Stimulated activated CD8-positive, alpha-beta memory T cell treated with anti-CD3 and anti-CD28 coated beads, Interleukin-4, amount 100 ng/mL, for 24 hours (primary cell): Measurements from ENCODE around the gene ADGRG3.
"Not testable (repeated sequence)": the region's sequence is repeated elsewhere in the genome, so short reads cannot be mapped to it uniquely, and the experiment has no call there.

Source experiments
- DNase-seq: peaks from one replicate; pipeline ENCODE4 v3.0.0-alpha.2; 2020; ENCODE audit warnings: low read depth

Gene ADGRG3

DNA sequence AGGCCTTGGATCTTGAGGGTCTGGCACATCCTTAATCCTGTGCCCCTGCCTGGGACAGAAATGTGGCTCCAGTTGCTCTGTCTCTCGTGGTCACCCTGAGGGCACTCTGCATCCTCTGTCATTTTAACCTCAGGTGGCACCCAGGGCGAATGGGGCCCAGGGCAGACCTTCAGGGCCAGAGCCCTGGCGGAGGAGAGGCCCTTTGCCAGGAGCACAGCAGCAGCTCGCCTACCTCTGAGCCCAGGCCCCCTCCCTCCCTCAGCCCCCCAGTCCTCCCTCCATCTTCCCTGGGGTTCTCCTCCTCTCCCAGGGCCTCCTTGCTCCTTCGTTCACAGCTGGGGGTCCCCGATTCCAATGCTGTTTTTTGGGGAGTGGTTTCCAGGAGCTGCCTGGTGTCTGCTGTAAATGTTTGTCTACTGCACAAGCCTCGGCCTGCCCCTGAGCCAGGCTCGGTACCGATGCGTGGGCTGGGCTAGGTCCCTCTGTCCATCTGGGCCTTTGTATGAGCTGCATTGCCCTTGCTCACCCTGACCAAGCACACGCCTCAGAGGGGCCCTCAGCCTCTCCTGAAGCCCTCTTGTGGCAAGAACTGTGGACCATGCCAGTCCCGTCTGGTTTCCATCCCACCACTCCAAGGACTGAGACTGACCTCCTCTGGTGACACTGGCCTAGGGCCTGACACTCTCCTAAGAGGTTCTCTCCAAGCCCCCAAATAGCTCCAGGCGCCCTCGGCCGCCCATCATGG, 4.0 kb upstream of the ADGRG3 start:
- DNase-seq, result no peak

DNA sequence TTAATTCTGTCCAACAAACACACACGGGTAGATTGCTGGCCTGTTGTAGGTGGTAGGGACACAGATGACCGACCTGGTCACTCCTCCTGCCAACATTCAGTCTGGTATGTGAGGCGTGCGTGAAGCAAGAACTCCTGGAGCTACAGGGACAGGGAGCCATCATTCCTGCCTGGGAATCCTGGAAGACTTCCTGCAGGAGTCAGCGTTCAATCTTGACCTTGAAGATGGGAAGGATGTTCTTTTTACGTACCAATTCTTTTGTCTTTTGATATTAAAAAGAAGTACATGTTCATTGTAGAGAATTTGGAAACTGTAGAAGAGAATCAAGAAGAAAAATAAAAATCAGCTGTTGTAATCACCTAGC, 3.5 kb upstream of the ADGRG3 start:
- no peak for DNase-seq

- no peak for DNase-seq
Measured at GRCh38 chr16:57665541-57665940, 2.6 kb upstream of the ADGRG3 start.

DNA sequence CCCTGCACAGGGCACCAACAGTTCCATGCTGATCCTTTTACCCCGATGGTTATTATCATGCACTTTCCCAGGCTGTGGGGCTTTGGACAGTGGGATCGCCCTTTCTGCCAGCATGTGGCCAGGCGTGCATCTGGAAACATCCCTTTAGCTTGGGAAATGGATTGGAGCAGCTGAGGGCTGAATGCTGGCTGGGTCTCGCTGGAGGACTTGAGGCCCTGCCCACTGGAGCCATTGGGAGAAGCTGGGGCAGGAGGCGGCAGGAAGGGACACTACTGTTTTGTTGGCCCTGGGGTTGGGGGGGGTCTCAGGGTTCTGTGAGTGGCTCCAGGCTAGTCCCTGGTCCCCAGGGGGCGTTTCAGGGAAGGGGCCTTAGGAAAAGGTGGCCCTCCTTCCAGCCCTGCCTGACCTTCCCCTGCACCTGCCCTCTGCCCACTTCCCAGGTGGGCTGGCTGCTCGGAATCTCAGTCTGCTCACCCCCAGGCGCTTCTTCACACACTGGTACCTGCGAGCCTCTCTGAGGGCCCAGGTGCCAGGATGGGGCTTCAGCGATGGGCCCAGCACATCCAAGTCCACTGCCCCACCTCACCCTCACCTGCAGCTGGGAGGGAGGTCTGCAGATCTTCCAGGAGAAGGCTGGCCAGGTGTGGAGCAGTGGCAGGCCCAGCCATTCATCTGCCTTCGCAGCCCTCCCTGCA, 1.6 kb upstream of the ADGRG3 start:
- no peak for DNase-seq

DNA sequence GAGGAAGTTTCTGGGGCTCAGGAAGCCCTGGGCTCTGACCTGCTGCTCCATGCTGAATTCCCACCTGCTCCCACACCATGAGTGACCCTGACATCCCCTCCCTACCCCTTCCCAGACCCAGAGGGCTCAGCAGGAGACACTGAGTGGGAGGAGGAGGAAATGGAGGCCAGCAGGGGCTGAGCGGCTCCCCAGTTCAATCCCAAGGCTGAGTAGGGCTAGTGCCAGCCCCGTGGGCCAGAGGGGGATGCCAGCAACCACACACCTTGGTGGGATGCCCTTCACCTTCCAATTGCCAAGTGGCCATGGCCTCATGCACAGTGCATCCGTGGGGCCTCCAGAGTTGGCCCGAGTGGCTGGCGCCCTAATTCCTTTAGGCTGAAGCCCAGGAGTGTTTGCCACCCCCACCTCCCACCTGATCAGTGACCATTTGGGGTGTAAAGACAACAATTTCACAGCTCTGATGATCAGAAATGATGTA, 1.0 kb upstream of the ADGRG3 start:
- no peak for DNase-seq

GRCh38 chr16:57667526-57668262, 412 bp upstream of the ADGRG3 start:
- DNase-seq, result no peak

- no peak for DNase-seq
Measured at GRCh38 chr16:57668630-57669475, 747 bp downstream of the ADGRG3 start.

DNA sequence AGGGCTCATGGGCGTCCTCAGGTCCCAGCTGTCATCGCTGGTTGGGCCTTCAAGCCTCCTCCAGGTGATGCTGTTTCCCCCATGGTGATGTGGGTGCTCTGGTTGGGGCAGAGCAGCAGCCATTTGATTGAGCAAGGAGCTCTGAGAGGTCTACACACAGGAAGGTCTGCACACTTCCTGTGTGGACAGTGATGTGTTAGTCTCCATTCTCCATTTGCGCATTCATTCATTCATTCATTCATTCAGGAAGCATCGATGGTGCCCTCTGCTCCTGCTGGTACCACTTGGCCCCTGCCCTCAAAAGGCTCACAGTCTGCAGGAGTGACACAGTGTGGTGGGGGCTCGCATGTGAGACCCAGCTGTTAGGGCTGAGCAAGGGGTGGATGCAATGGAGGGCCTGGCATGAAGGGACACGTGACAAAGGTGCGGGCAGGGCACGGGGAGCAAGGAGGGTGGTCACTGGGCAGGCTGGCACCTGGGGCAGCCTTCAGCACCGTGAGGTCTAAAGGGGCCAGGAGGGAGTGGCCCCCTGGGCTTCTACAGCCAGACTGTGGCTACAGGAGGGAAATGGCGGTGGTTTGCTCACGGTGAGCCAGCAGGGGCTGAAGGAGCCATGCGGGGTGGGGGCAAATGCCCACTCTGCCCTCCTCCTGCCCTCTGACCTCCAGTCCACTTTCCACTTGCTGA, 1.5 kb downstream of the ADGRG3 start:
- no peak for DNase-seq

GRCh38 chr16:57670196-57670595, 2.1 kb downstream of the ADGRG3 start:
- DNase-seq, result no peak

GRCh38 chr16:57671451-57671850, 3.3 kb downstream of the ADGRG3 start:
- not testable (repeated sequence) for DNase-seq

- no peak for DNase-seq
Measured at GRCh38 chr16:57672416-57672815, 4.3 kb downstream of the ADGRG3 start.

- DNase-seq, result no peak
Measured at GRCh38 chr16:57672824-57673223, 4.7 kb downstream of the ADGRG3 start.

DNA sequence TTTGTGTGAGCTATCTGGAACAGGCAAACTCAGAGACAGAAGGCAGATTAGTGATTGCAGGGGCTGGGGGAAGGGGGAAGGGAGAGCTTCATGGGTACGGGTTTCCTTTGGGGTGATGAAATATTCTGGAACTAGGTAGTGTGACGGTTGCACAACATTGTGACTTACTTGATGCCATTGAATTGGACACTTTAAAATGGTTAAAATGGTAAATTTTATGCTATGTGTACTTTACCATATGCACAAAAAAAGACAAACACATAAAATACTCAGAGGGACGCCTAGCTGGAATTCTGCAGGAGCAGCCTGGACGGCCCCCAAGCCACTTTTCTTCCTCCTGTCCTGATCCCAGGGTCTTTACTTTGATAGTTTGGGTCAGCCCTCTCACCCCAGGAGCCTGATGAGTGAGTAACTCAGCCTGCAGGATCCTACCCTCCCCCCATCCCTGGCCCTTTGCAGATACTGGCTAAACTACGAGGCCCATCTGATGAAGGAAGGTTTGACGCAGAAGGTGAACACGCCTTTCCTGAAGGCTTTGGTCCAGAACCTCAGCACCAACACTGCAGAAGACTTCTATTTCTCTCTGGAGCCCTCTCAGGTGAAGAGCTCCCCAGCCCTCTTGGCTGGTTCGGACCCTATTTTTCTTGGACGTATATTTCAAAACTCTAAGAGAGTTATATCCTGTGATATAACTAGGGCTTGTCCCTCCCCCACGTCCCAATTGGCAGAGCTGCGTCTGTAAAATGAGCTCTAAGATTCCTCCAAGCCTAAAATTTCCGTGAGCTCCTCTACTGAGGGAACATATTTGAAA, 7.8 kb downstream of the ADGRG3 start:
- no peak for DNase-seq

DNA sequence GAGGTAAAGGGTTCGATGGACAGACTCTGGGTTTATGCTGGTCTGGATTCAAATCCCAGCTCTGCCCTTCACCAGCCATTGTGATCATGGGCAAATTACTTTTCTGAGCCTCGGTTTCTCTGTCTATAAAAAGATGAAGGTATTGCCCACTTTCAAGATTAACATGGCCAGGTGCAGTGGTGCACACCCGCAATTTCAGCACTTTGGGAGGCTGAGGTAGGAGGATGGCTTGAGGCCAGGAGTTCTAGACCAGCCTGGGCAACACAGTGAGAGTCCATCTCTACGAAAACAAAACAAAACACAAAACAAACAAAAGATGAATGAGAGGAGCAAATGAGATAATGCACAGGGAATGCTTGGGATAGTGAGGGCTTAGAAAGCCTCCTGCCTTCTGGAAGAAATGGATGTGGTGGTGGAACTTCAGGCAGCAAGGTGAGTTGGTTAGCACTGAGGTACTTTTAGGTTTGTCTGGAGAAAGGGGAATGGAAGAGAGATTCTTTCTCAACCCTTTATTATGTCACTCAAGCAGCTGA, 8.5 kb downstream of the ADGRG3 start:
- DNase-seq, result no peak

GRCh38 chr16:57677622-57678369, 9.7 kb downstream of the ADGRG3 start:
- DNase-seq, result no peak

GRCh38 chr16:57679016-57679415, 10.9 kb downstream of the ADGRG3 start:
- no peak for DNase-seq

GRCh38 chr16:57679767-57680482, 11.8 kb downstream of the ADGRG3 start:
- no peak for DNase-seq

DNA sequence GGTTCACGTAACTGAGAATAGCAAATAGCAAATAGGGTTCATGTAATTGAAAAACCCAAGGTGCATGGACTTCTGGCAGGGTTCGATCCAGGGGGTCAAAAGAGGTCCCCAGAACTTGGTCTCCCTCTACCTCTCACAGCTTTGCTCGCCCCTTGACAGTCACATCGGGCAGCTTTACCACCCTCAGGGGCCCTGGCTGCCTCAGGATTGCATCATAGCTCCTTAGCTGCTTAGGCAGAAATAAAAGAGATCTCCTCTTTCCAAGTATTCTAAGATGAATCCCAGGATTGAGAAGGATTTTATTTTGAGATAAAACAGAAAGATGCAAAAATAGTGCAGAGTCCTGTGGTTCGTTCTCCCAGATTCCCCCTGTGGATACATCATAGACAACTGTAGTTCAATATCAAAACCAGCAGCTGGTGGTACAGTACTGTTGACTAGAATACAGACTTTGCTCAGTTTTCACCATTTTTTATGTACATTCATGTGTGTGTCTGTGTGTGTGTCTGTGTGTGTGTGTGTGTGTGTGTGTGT, 12.8 kb downstream of the ADGRG3 start:
- no peak for DNase-seq
